GM12874 (cell line): ENCODE data around the gene CLRN1.

ENCODE experiments used
- TF ChIP-seq, protein P1 (sequence below): IDR thresholded peaks from 2 replicates; pipeline ENCODE4 v1.5.1; 2011; ENCODE audit warnings: low read depth, mild to moderate bottlenecking, control low read depth, low read length, moderate library complexity; ENCODE audit not compliant: insufficient read depth

CLRN1 gene

GRCh38 chr3:150902988-150903387 is 69.5 kb downstream of the CLRN1 start:
- TF ChIP-seq, protein P1, sequence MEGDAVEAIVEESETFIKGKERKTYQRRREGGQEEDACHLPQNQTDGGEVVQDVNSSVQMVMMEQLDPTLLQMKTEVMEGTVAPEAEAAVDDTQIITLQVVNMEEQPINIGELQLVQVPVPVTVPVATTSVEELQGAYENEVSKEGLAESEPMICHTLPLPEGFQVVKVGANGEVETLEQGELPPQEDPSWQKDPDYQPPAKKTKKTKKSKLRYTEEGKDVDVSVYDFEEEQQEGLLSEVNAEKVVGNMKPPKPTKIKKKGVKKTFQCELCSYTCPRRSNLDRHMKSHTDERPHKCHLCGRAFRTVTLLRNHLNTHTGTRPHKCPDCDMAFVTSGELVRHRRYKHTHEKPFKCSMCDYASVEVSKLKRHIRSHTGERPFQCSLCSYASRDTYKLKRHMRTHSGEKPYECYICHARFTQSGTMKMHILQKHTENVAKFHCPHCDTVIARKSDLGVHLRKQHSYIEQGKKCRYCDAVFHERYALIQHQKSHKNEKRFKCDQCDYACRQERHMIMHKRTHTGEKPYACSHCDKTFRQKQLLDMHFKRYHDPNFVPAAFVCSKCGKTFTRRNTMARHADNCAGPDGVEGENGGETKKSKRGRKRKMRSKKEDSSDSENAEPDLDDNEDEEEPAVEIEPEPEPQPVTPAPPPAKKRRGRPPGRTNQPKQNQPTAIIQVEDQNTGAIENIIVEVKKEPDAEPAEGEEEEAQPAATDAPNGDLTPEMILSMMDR, result no peak

- TF ChIP-seq, protein P1, result no peak
Observed at GRCh38 chr3:150901793-150902192, 70.7 kb downstream of the CLRN1 start.

GRCh38 chr3:150899141-150899540 is 73.4 kb downstream of the CLRN1 start:
- TF ChIP-seq, protein P1, result no peak

DNA sequence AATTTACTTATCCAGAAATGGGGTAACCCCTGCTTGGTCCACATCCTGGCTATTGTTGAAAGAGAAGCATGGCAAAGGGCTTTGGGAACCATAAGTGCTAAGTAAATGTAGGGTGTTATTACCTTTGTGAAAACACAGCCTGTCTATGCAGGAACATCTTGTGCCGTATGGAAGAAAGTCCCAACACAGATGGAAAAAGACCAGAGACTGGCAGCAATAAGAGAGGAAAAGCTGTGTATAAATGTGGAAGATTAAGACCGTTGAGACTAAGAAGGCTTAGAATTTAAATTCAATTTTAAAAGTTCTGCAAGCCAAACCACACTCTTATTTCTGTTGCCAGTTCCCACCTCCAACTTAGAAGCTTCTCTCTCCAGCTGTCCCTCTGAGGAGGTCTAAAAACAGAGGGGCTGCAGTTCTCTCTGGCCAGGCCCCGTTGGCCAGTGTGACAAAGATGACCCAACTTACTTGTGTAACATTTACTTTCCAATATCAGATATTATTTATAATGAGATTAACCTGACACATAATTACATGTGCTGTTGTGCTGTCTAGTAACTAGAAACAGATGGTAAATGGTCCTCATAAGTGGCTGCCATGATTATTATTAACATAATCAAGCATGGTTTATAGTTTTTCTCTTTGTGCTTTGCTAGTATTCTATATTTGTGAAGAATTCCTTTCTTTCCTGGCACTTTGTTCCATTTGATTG is 74.3 kb downstream of the CLRN1 start:
- TF ChIP-seq, protein P1, result no peak

DNA sequence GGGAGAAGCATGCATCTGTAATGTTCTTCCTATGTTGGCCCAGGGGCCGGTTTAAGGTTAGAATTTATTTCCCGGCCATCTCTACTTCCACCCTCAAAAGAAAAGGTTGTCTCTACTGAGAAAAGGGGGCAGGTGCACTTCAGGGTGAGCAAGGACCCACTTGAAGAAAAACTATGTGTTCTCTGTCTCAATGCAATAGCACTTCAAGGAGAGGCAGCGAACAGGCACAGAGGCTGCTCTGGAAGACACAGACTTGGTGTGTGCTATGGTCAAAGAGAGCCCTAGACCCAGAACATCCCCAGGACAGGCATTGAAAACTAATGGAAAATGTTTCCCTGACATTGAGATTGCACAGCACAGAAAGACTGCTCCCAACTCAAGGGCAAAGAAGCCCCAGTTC is 74.9 kb downstream of the CLRN1 start:
- TF ChIP-seq, protein P1, result no peak

DNA sequence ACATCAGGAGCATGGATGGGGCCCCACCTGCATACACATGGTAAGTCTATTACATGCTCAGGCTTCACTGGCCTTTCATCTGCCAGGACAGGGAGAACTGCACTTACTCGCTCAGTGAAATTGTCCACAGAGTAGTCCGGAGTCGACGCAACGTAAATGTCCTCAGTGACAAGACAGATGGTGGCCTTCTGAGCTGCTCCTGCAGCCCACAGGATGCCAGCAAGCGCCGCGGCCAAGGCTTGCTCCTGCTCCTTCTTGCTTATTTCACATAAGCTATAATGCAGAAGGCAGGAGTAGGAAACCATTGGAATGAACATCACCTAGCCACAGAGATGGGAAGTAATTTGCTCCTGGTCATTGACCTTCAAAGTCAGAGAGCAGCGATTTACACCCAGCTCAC is 81.7 kb downstream of the CLRN1 start:
- TF ChIP-seq, protein P1, result no peak

DNA sequence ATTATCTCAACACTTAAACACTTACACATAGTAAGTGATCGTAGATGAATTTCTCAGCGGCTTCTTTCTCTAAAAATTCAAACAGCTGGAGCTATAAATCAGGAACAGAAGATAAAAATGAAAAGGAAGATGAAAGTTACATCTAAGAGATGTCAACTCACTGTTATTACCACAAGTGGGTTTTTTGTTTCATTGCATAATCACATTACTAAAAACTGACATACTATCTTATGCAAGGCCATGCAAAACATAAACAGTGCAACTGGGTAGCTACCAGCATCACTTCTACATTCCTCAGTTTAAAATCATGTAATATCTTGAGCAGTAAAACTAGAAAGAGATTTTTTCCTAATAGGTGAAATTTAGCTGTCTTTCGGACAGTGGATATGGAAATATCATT is 82.2 kb downstream of the CLRN1 start:
- TF ChIP-seq, protein P1, result no peak
